Fibroblast of lung (primary cell): ENCODE results near the gene NUBPL. TPM values are rescaled to one million over a fixed set of nuclear protein-coding genes. Genes with fewer than 3 reads are reported as not detected.

Experiments
- DNase-seq, 2 donors: peaks; one replicate each; pipeline versions ENCODE4 v3.0.0 to v3.0.0-alpha.2; 2010; ENCODE audit warnings: low read depth in 2 of 2
- H2AFZ ChIP-seq: 2 replicates; pipeline ENCODE4 v1.5.1; 2012; ENCODE audit warnings: low read length, control low read depth, inconsistent platforms
- H3K27ac ChIP-seq: 2 replicates; pipeline ENCODE4 v1.5.1; 2011; ENCODE audit warnings: low read length, control low read depth; ENCODE audit not compliant: insufficient read depth
- H3K27me3 ChIP-seq: 2 replicates; pipeline ENCODE4 v1.5.1; 2011; ENCODE audit warnings: mild to moderate bottlenecking, low read length; ENCODE audit not compliant: control insufficient read depth, insufficient read depth
- H3K36me3 ChIP-seq: 2 replicates; pipeline ENCODE4 v1.5.1; 2011; ENCODE audit warnings: low read length; ENCODE audit not compliant: control insufficient read depth, insufficient read depth
- H3K4me1 ChIP-seq: 2 replicates; pipeline ENCODE4 v1.5.1; 2011; ENCODE audit warnings: low read length; ENCODE audit not compliant: control insufficient read depth, insufficient read depth; ENCODE audit errors: extremely low read depth
- H3K4me2 ChIP-seq: 2 replicates; pipeline ENCODE4 v1.5.1; 2011; ENCODE audit warnings: low read length, control low read depth; ENCODE audit not compliant: insufficient read depth; ENCODE audit errors: extremely low read depth
- H3K4me3 ChIP-seq, 4 experiments: fragments of 200-600 bp in 1 of 4; sonication (generic) in 1 of 4; replicated peaks in 1 of 4; 2 replicates each; pipeline ENCODE4 v1.5.1; 2011 to 2016; ENCODE audit warnings: low read length in 4 of 4, low read depth in 3 of 4, mild to moderate bottlenecking in 3 of 4, control low read depth in 2 of 4, inconsistent platforms in 1 of 4, mixed read lengths in 1 of 4; ENCODE audit not compliant: insufficient read depth in 1 of 4; ENCODE audit errors: control extremely low read depth in 1 of 4
- H3K79me2 ChIP-seq: 2 replicates; pipeline ENCODE4 v1.5.1; 2012; ENCODE audit warnings: mild to moderate bottlenecking, low read length, inconsistent platforms; ENCODE audit not compliant: control insufficient read depth, insufficient read depth
- H3K9ac ChIP-seq: 2 replicates; pipeline ENCODE4 v1.5.1; 2011; ENCODE audit warnings: mild to moderate bottlenecking, low read length, control low read depth; ENCODE audit not compliant: insufficient read depth
- H3K9me3 ChIP-seq: 2 replicates; pipeline ENCODE4 v1.5.1; 2012; ENCODE audit warnings: low read depth, low read length; ENCODE audit not compliant: control insufficient read depth, insufficient read depth
- H4K20me1 ChIP-seq: 2 replicates; pipeline ENCODE4 v1.5.1; 2011; ENCODE audit warnings: low read length; ENCODE audit not compliant: control insufficient read depth, insufficient read depth; ENCODE audit errors: extremely low read depth
- CTCF ChIP-seq, 2 donors: IDR thresholded peaks in 1 of 2; conservative IDR thresholded peaks in 1 of 2; 1 replicate in 1 of 2; 2 replicates in 1 of 2; pipeline ENCODE4 v1.5.1; 2011 to 2012; ENCODE audit warnings: low read length in 2 of 2, control low read depth in 1 of 2, inconsistent platforms in 1 of 2, low read depth in 1 of 2, mild to moderate bottlenecking in 1 of 2
- EZH2 ChIP-seq: IDR thresholded peaks from 2 replicates; pipeline ENCODE4 v1.5.1; 2012; ENCODE audit warnings: low read length, control low read depth, mild to moderate bottlenecking; ENCODE audit errors: missing control alignments
- polyA plus RNA-seq, 2 donors: library from polyadenylated mRNA; depleted of rRNA in 1 of 2; stranded (reverse) in 1 of 2; unstranded in 1 of 2; fragments of >200 nt; gene quantifications; 2 replicates each; pipeline ENCODE4 v1.2.1, GENCODE V29; 2011 to 2012; ENCODE audit warnings: missing spikeins in 1 of 2
- total RNA-seq: library from RNA; depleted of rRNA; stranded (reverse); fragments of >200 nt; gene quantifications from 2 replicates; pipeline ENCODE4 v1.2.1, GENCODE V29; 2014

The NUBPL gene
- total and polyA plus RNA-seq, 2 donors (not counting 1 experiment from before 2014, with no cell fraction given): 9.0 to 10.7 TPM

- TF ChIP-seq CTCF (conservative IDR thresholded peaks at IDR 0.05 in 1 of 2, IDR thresholded peaks at IDR 0.05 in 1 of 2; ENCODE audit: low read depth in 1 of 2, low read length in 2 of 2) (no peak), EZH2 (no peak)
- peak; percentile 41 to 73 for DNase-seq
- Histone ChIP-seq H3K9ac (no peak overlapping the region), H3K4me2 (no peak overlapping the region), H3K27me3 (no peaks in the 10 kb centered on the region), H3K79me2 (no peaks in the 10 kb centered on the region), H4K20me1 (no peaks in the 10 kb centered on the region), H2AFZ (no peak overlapping the region), H3K36me3 (no peaks in the 10 kb centered on the region), H3K27ac (no peak overlapping the region), H3K4me1 (peaks cover 11% of the 10 kb centered on the region), H3K4me3 (no peak overlapping the region), H3K9me3 (no peaks in the 10 kb centered on the region)
Observed at GRCh38 chr14:31884776-31885379, 323.7 kb downstream of the NUBPL start.

- H3K9ac ChIP-seq: no peak overlapping the region
- H3K36me3 ChIP-seq: no peaks in the 10 kb centered on the region
- no peaks in the 10 kb centered on the region for H4K20me1 ChIP-seq
- H3K9me3 ChIP-seq: no peaks in the 10 kb centered on the region
- H3K27me3 ChIP-seq: no peaks in the 10 kb centered on the region
- no peaks in the 10 kb centered on the region for H3K79me2 ChIP-seq
- H3K4me1 ChIP-seq: peaks cover 8% of the 10 kb centered on the region
- no peak overlapping the region for H3K4me2 ChIP-seq
- H3K4me3 ChIP-seq: no peak overlapping the region
- TF ChIP-seq EZH2 (no peak), CTCF (conservative IDR thresholded peaks at IDR 0.05 in 1 of 2, IDR thresholded peaks at IDR 0.05 in 1 of 2; ENCODE audit: low read depth in 1 of 2, low read length in 2 of 2) (no peak)
- DNase-seq: peak; percentile 54 to 63
- no peak overlapping the region for H2AFZ ChIP-seq
- H3K27ac ChIP-seq: no peak overlapping the region
Observed at GRCh38 chr14:31886156-31886835, 325.1 kb downstream of the NUBPL start.

GRCh38 chr14:31887929-31888580 is 326.9 kb downstream of the NUBPL start:
- H3K4me1 ChIP-seq: peaks cover 3% of the 10 kb centered on the region
- H3K27me3 ChIP-seq: no peaks in the 10 kb centered on the region
- H3K9me3 ChIP-seq: no peaks in the 10 kb centered on the region
- no peak for DNase-seq
- TF ChIP-seq EZH2: no peak
- no peak for TF ChIP-seq CTCF (conservative IDR thresholded peaks at IDR 0.05 in 1 of 2, IDR thresholded peaks at IDR 0.05 in 1 of 2; ENCODE audit: low read depth in 1 of 2, low read length in 2 of 2)
- no peak overlapping the region for H3K4me3 ChIP-seq
- no peak overlapping the region for H3K4me2 ChIP-seq
- no peaks in the 10 kb centered on the region for H4K20me1 ChIP-seq
- H3K36me3 ChIP-seq: no peaks in the 10 kb centered on the region
- no peak overlapping the region for H3K27ac ChIP-seq
- no peak overlapping the region for H2AFZ ChIP-seq
- H3K79me2 ChIP-seq: no peaks in the 10 kb centered on the region
- H3K9ac ChIP-seq: no peak overlapping the region
